IMR-90 (cell line): ENCODE data around the gene POLR1C. TPM values are rescaled to one million over a fixed set of nuclear protein-coding genes. Genes with fewer than 3 reads are reported as not detected.
"Not testable (repeated sequence)": the region's sequence is repeated elsewhere in the genome, so short reads cannot be mapped to it uniquely, and the experiment has no call there.

Source experiments
- ATAC-seq: fragments of 200-7000 bp; cut with Tn5 transposase; 2 replicates; pipeline ENCODE4 v1.9.1; 2020; ENCODE audit warnings: low read depth, mild to moderate bottlenecking, moderate library complexity
- BruUV-seq: library from RNA; stranded (reverse); fragments of 400-500 nt; replicated peaks from 2 replicates; lab custom pipeline; 2021; lab: Mats Ljungman, UMichigan
- CTCF ChIA-PET: fragments of 300-600 bp; formaldehyde crosslinking; extraction: SDS; loops from one replicate; lab custom pipeline; 2021; ENCODE audit warnings: antibody characterized with exemption; lab: Yijun Ruan, JAX
- POLR2A ChIA-PET: fragments of 300-600 bp; sonication (Branson Sonifier 250); formaldehyde crosslinking; loops from one replicate; lab custom pipeline; 2022; ENCODE audit warnings: antibody characterized with exemption; ENCODE audit not compliant: unreplicated experiment; lab: Charles Lee
- DNase-seq: peaks from one replicate; pipeline ENCODE4 v3.0.0; 2013
- H2AFZ ChIP-seq: replicated peaks from 2 replicates; pipeline ENCODE3; 2013; ENCODE audit warnings: low read length, mild to moderate bottlenecking; ENCODE audit not compliant: poor library complexity
- H2AK5ac ChIP-seq: 2 replicates; pipeline ENCODE4 v1.6.1; 2013; ENCODE audit warnings: low read depth, low read length, inconsistent platforms
- H2AK9ac ChIP-seq: replicated peaks from 2 replicates; pipeline ENCODE3; 2013; ENCODE audit warnings: mild to moderate bottlenecking, low read depth, low read length, moderate library complexity; ENCODE audit not compliant: poor library complexity
- H2BK120ac ChIP-seq: 2 replicates; pipeline ENCODE4 v1.6.1; 2013; ENCODE audit warnings: low read depth, low read length, inconsistent platforms
- H2BK15ac ChIP-seq: 3 replicates; pipeline ENCODE4 v1.6.1; 2013; ENCODE audit warnings: low read depth, low read length, inconsistent platforms
- H2BK20ac ChIP-seq: 2 replicates; pipeline ENCODE4 v1.6.1; 2013; ENCODE audit warnings: low read depth, mild to moderate bottlenecking, inconsistent platforms, low read length, moderate library complexity
- H2BK5ac ChIP-seq: 2 replicates; pipeline ENCODE4 v1.6.1; 2013; ENCODE audit warnings: mild to moderate bottlenecking, low read depth, low read length, inconsistent platforms; ENCODE audit not compliant: poor library complexity, severe bottlenecking
- H3K14ac ChIP-seq: replicated peaks from 2 replicates; pipeline ENCODE4 v1.6.1; 2013; ENCODE audit warnings: low read depth, low read length, inconsistent platforms
- H3K18ac ChIP-seq: 2 replicates; pipeline ENCODE4 v1.6.1; 2013; ENCODE audit warnings: low read depth, low read length, control low read depth
- H3K23ac ChIP-seq: 2 replicates; pipeline ENCODE4 v1.6.1; 2013; ENCODE audit warnings: low read depth, low read length, inconsistent platforms
- H3K27ac ChIP-seq: 2 replicates; pipeline ENCODE4 v1.5.1; 2013; ENCODE audit warnings: mild to moderate bottlenecking, control low read depth, low read length; ENCODE audit not compliant: insufficient read depth
- H3K27me3 ChIP-seq: 2 replicates; pipeline ENCODE4 v1.6.1; 2013; ENCODE audit warnings: low read length; ENCODE audit not compliant: control insufficient read depth, insufficient read depth
- H3K36me3 ChIP-seq: 2 replicates; pipeline ENCODE4 v1.6.1; 2013; ENCODE audit warnings: low read length, mixed read lengths; ENCODE audit not compliant: control insufficient read depth, insufficient read depth
- H3K4ac ChIP-seq: 2 replicates; pipeline ENCODE4 v1.6.1; 2013; ENCODE audit warnings: low read depth, low read length, inconsistent platforms
- H3K4me1 ChIP-seq: 2 replicates; pipeline ENCODE4 v1.6.1; 2013; ENCODE audit warnings: low read length, mixed read lengths; ENCODE audit not compliant: control insufficient read depth, insufficient read depth
- H3K4me2 ChIP-seq: 2 replicates; pipeline ENCODE4 v1.6.1; 2013; ENCODE audit warnings: low read depth, mild to moderate bottlenecking, control low read depth, low read length, moderate library complexity
- H3K4me3 ChIP-seq: 2 replicates; pipeline ENCODE4 v1.5.1; 2013; ENCODE audit warnings: low read depth, mild to moderate bottlenecking, control low read depth, low read length, moderate library complexity; ENCODE audit not compliant: insufficient read depth
- H3K56ac ChIP-seq: 2 replicates; pipeline ENCODE4 v1.6.1; 2013; ENCODE audit warnings: low read length, inconsistent platforms; ENCODE audit not compliant: insufficient read depth; ENCODE audit errors: extremely low read depth
- H3K79me1 ChIP-seq, 2 experiments: 2 replicates each; pipeline ENCODE4 v1.6.1; 2013; ENCODE audit warnings: low read length in 2 of 2, inconsistent platforms in 1 of 2, low read depth in 1 of 2
- H3K9ac ChIP-seq: 2 replicates; pipeline ENCODE4 v1.6.1; 2013; ENCODE audit warnings: low read depth, low read length, control low read depth
- H3K9me1 ChIP-seq: 2 replicates; pipeline ENCODE4 v1.6.1; 2013; ENCODE audit warnings: low read length, inconsistent platforms; ENCODE audit not compliant: insufficient read depth
- H3K9me3 ChIP-seq: 2 replicates; pipeline ENCODE4 v1.6.1; 2013; ENCODE audit warnings: low read length; ENCODE audit not compliant: control insufficient read depth, insufficient read depth
- H4K20me1 ChIP-seq: 2 replicates; pipeline ENCODE4 v1.6.1; 2013; ENCODE audit warnings: low read length, inconsistent platforms; ENCODE audit not compliant: insufficient read depth
- H4K5ac ChIP-seq: 2 replicates; pipeline ENCODE4 v1.6.1; 2013; ENCODE audit warnings: mild to moderate bottlenecking, low read depth, low read length, control low read depth
- H4K8ac ChIP-seq, 2 experiments: 2 replicates each; pipeline ENCODE4 v1.6.1; 2013; ENCODE audit warnings: low read depth in 2 of 2, low read length in 2 of 2, control low read depth in 1 of 2, inconsistent platforms in 1 of 2
- H4K91ac ChIP-seq: 2 replicates; pipeline ENCODE4 v1.6.1; 2013; ENCODE audit warnings: low read depth, low read length, inconsistent platforms; ENCODE audit not compliant: insufficient read depth
- WGBS, 2 experiments: methylation state at CpG; one replicate each; pipeline versions ENCODE4 v1.1.5 to v1.1.7; 2013; ENCODE audit warnings: missing lambda C conversion rate in 2 of 2; ENCODE audit not compliant: insufficient read length in 1 of 2; ENCODE audit errors: extremely low coverage in 2 of 2; 5-methylcytosine and 5-hydroxymethylcytosine counted together
- dilution Hi-C: fragments of 300-500 bp; cut with HindIII; formaldehyde crosslinking; loops from one replicate; pipeline ENCODE4 v1.14.3; 2018; ENCODE audit warnings: low sequenced_read_pairs; ENCODE audit not compliant: unreplicated experiment
- in situ Hi-C: fragments of 300-500 bp; cut with MboI; formaldehyde crosslinking; loops from 3 replicates; pipeline ENCODE4 v1.14.3; 2019; ENCODE audit warnings: low sequenced_read_pairs, inconsistent platforms, mixed read lengths
- intact Hi-C: fragments of 100-400 bp; cut with micrococcal nuclease; formaldehyde crosslinking; loops from 2 replicates; pipeline ENCODE4 v1.10.0; 2022
- polyA plus RNA-seq, 3 experiments: library from polyadenylated mRNA; depleted of rRNA; stranded (reverse); fragments of >200 nt; gene quantifications; 2 replicates each; pipeline ENCODE4 v1.2.3, GENCODE V29; 2012; ENCODE audit warnings: low replicate concordance in 1 of 3
- total RNA-seq: library from RNA; depleted of rRNA; stranded (reverse); fragments of >200 nt; gene quantifications from 2 replicates; pipeline ENCODE4 v1.2.3, GENCODE V29; 2012

POLR1C gene
- total and polyA plus RNA-seq, 2 of the 4 experiments (the other 2 are of a cell fraction): 46.1 to 72.6 TPM

DNA sequence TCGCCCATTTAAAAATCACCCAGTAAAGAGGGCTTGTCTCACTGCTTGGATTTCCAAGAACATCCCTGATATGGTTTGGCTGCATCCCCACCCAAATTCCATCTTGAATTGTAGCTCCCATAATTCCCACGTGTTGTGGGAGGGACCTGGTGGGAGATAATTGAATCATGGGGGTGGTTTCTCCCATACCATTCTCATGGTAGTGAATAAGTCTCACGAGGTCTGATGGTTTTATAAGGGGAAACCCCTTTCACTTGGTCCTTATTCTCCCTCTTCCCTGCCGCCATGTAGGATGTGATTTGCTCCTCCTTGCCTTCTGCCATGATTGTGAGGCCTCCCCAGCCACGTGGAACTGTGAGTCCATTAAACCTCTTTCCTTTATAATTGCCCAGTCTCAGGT lies 49.6 kb upstream of the POLR1C start:
- POLR2A ChIA-PET, H3K9me3 ChIP-seq, H3K56ac ChIP-seq, H4K5ac ChIP-seq, CTCF ChIA-PET, H2BK15ac ChIP-seq, H4K91ac ChIP-seq, H3K23ac ChIP-seq, H3K18ac ChIP-seq, H3K4me2 ChIP-seq, H3K4me1 ChIP-seq, H3K9me1 ChIP-seq, in situ Hi-C loops, dilution Hi-C loops, ATAC-seq, H3K4ac ChIP-seq, H2AK9ac ChIP-seq, H3K27ac ChIP-seq, H4K20me1 ChIP-seq, BruUV-seq, H3K36me3 ChIP-seq, DNase-seq, intact Hi-C loops, H4K8ac ChIP-seq, H2AFZ ChIP-seq, H3K79me1 ChIP-seq, H3K14ac ChIP-seq, H2BK20ac ChIP-seq, H2AK5ac ChIP-seq, H3K9ac ChIP-seq, H3K4me3 ChIP-seq, H2BK5ac ChIP-seq, H2BK120ac ChIP-seq: not testable (repeated sequence)
- 40% methylated on average over 1 of the region's 5 CpGs; no CpG with 5 or more reads in 1 of the 2 experiments for WGBS, 2 experiments
- H3K27me3 ChIP-seq: peaks cover 29% of the 10 kb centered on the region
